GM23248 (cell line): ENCODE results near the gene ZNG1C. TPM values are rescaled to one million over a fixed set of nuclear protein-coding genes. Genes with fewer than 3 reads are reported as not detected.
"Not testable (repeated sequence)": the region's sequence is repeated elsewhere in the genome, so short reads cannot be mapped to it uniquely, and the experiment has no call there.

Experiments
- DNase-seq: peaks from one replicate; pipeline ENCODE4 v3.0.0-alpha.2; 2015
- H2AFZ ChIP-seq: fragments of 200-600 bp; sonication (generic); 2 replicates; pipeline ENCODE4 v1.6.1; 2016; ENCODE audit warnings: antibody characterized with exemption
- H3F3A ChIP-seq: fragments of 200-600 bp; sonication (generic); 2 replicates; pipeline ENCODE4 v1.6.1; 2016; ENCODE audit warnings: mild to moderate bottlenecking, antibody characterized with exemption, mixed run types; ENCODE audit not compliant: insufficient read depth
- H3K27ac ChIP-seq: fragments of 200-600 bp; sonication (generic); 2 replicates; pipeline ENCODE4 v1.5.1; 2016; ENCODE audit warnings: mild to moderate bottlenecking
- H3K27me3 ChIP-seq: fragments of 200-600 bp; sonication (generic); replicated peaks from 2 replicates; pipeline ENCODE4 v1.6.1; 2016; ENCODE audit warnings: mild to moderate bottlenecking; ENCODE audit not compliant: insufficient read depth
- H3K36me3 ChIP-seq: fragments of 200-600 bp; sonication (generic); 2 replicates; pipeline ENCODE4 v1.6.1; 2016; ENCODE audit warnings: low read depth, mild to moderate bottlenecking
- H3K4me1 ChIP-seq: fragments of 200-600 bp; sonication (generic); 2 replicates; pipeline ENCODE4 v1.6.1; 2016; ENCODE audit warnings: mild to moderate bottlenecking; ENCODE audit not compliant: insufficient read depth
- H3K4me2 ChIP-seq: fragments of 200-600 bp; sonication (generic); one replicate; pipeline ENCODE4 v1.6.1; 2016; ENCODE audit warnings: mild to moderate bottlenecking; ENCODE audit not compliant: unreplicated experiment
- H3K4me3 ChIP-seq: fragments of 200-600 bp; sonication (generic); 2 replicates; pipeline ENCODE4 v1.5.1; 2016; ENCODE audit warnings: mild to moderate bottlenecking
- H3K79me2 ChIP-seq: fragments of 200-600 bp; sonication (generic); 2 replicates; pipeline ENCODE4 v1.6.1; 2016; ENCODE audit warnings: mild to moderate bottlenecking; ENCODE audit not compliant: insufficient read depth
- H3K9ac ChIP-seq: fragments of 200-600 bp; sonication (generic); 2 replicates; pipeline ENCODE4 v1.6.1; 2016; ENCODE audit warnings: mild to moderate bottlenecking
- H3K9me2 ChIP-seq: fragments of 200-600 bp; sonication (generic); 2 replicates; pipeline ENCODE4 v1.6.1; 2016; ENCODE audit warnings: mixed run types, mild to moderate bottlenecking, moderate library complexity; ENCODE audit not compliant: insufficient read depth
- H3K9me3 ChIP-seq: fragments of 200-600 bp; sonication (generic); one replicate; pipeline ENCODE4 v1.6.1; 2017; ENCODE audit warnings: low read depth
- H4K20me1 ChIP-seq: fragments of 200-600 bp; sonication (generic); 2 replicates; pipeline ENCODE4 v1.6.0; 2016; ENCODE audit not compliant: insufficient read depth
- EZH2 ChIP-seq: fragments of 200-600 bp; sonication (generic); IDR thresholded peaks from 2 replicates; pipeline ENCODE4 v1.6.1; 2018; ENCODE audit warnings: antibody characterized with exemption, mild to moderate bottlenecking; ENCODE audit not compliant: insufficient read depth, poor library complexity, severe bottlenecking
- WGBS, 2 experiments: methylation state at CpG; one replicate each; pipeline ENCODE4 v1.1.6; 2015 to 2017; ENCODE audit warnings: low lambda C conversion rate in 2 of 2, low coverage in 1 of 2; ENCODE audit errors: missing lambda C conversion rate in 2 of 2; 5-methylcytosine and 5-hydroxymethylcytosine counted together
- in situ Hi-C: fragments of 300-500 bp; cut with MboI; formaldehyde crosslinking; loops from 2 replicates; pipeline ENCODE4 v1.15.0; 2020
- polyA plus RNA-seq: library from polyadenylated mRNA; unstranded; fragments of >200 nt; fragmentation: Nextera tagmentation; extraction: Ambion mirVana; gene quantifications from 2 replicates; pipeline ENCODE4 v1.2.1, GENCODE V29; 2016
- total RNA-seq: library from RNA; depleted of rRNA; stranded (reverse); fragments of >200 nt; shearing (Covaris generic); gene quantifications from 2 replicates; pipeline ENCODE4 v1.2.3, GENCODE V29; 2014

The ZNG1C gene
- total and polyA plus RNA-seq, 2 experiments from 2014 or later, result 12.8 to 22.7 TPM

- H3K79me2 ChIP-seq, H3K9me2 ChIP-seq, H3K4me2 ChIP-seq, H3K27me3 ChIP-seq, H3K4me3 ChIP-seq, H4K20me1 ChIP-seq, H3K4me1 ChIP-seq, H3K9ac ChIP-seq, H3K36me3 ChIP-seq, H2AFZ ChIP-seq, H3K9me3 ChIP-seq, in situ Hi-C loops, H3K27ac ChIP-seq, H3F3A ChIP-seq, DNase-seq: not testable (repeated sequence)
- WGBS, 2 experiments, result 23 to 31% methylated on average over 8 to 12 of the region's 21 CpGs
- peak; percentile 48 for TF ChIP-seq EZH2
Measured at GRCh38 chr9:68305680-68306285, 64.0 kb downstream of the ZNG1C start.

DNA sequence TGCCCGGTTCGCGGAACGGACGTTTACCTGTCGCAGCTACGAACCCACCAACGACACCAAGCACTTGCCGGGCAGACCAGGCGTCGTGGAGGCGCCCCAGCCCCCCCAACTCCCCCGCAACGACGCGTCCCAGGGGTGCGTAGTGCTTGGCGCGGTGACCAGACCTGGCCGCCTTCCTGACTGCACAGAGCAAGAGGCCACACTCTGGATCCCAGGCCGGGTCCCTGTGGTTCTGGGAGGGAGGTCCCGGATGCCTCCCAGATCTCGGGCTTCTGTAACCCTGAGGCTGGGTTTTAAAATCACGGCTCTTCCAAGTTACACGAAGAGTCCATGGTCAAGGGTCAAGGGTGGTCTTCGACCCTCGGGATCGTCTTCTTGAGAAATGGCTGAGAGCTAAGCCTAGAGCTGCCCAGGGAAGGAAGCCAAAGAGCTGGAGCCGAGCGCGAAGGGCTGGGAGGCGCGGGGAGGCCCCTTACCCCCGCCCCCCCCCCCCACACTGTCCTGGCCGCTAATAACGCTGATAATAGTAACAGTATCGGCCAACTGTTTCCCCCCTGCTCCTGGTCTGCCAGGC, 64.7 kb downstream of the ZNG1C start:
- H3K4me3 ChIP-seq, H2AFZ ChIP-seq, H3K9ac ChIP-seq, H3F3A ChIP-seq, H3K4me2 ChIP-seq, H3K79me2 ChIP-seq, H3K4me1 ChIP-seq, DNase-seq, in situ Hi-C loops, H3K27me3 ChIP-seq, H3K27ac ChIP-seq, H4K20me1 ChIP-seq, H3K9me2 ChIP-seq, H3K36me3 ChIP-seq, H3K9me3 ChIP-seq: not testable (repeated sequence)
- 12 to 24% methylated on average over 12 of the region's 37 CpGs for WGBS, 2 experiments

GRCh38 chr9:68307127-68307526, 65.3 kb downstream of the ZNG1C start:
- DNase-seq, H3K4me3 ChIP-seq, H3F3A ChIP-seq, H4K20me1 ChIP-seq, H3K9me3 ChIP-seq, H3K9me2 ChIP-seq, H3K27me3 ChIP-seq, H3K36me3 ChIP-seq, in situ Hi-C loops, H3K9ac ChIP-seq, H3K79me2 ChIP-seq, H3K4me1 ChIP-seq, H2AFZ ChIP-seq, H3K4me2 ChIP-seq, H3K27ac ChIP-seq: not testable (repeated sequence)
- 18 to 19% methylated on average over 19 to 21 of the region's 35 CpGs for WGBS, 2 experiments

DNA sequence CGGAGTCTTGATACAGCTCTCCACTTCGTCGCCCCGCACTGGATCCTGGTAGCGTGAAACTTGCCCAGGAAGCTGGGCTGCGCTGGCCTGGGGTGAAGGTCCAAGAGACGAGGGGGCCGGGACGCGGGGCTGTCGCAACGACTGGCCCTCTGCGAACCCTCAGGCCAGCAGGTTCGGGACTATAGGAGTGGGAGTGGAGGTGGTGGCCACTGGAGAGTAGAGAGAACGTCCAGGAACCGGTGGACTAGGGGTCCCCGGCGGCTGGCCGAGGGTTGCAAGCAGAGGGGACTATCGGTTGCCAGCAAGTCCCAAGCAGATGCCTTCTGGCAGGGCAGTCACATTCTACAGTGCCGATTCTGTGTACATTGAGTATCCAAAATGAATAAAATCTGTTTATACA, 65.9 kb downstream of the ZNG1C start:
- H3F3A ChIP-seq, in situ Hi-C loops, H3K4me1 ChIP-seq, H2AFZ ChIP-seq, H3K4me2 ChIP-seq, H3K27me3 ChIP-seq, H3K9me2 ChIP-seq, H3K9ac ChIP-seq, H3K27ac ChIP-seq, H3K36me3 ChIP-seq, H3K79me2 ChIP-seq, DNase-seq, H3K4me3 ChIP-seq, H3K9me3 ChIP-seq, H4K20me1 ChIP-seq: not testable (repeated sequence)
- 19 to 20% methylated on average over 16 to 20 of the region's 21 CpGs for WGBS, 2 experiments

DNA sequence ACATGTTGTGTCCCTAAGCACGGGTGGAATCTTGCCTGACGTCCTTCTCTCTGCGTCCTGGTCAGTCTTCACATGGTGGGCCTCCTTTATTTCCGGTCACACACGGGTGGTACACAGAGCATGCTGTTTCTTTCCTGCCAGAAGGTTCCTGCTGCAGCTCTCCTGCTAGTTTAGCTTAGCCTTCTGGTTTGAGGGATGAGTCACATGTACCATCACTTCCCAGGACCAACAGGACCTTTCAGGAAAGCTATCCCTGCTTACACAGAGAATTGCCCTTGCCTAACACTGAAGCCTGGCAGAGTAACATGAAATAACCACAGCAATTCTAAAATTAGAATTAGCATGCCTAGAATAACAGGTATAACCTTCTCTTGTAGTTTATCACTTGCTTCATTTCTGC, 69.4 kb downstream of the ZNG1C start:
- in situ Hi-C loops, H3K36me3 ChIP-seq, H3K4me3 ChIP-seq, H3K79me2 ChIP-seq, H3K27me3 ChIP-seq, DNase-seq, H2AFZ ChIP-seq, H3K9me2 ChIP-seq, H3K4me2 ChIP-seq, H3K9me3 ChIP-seq, H3K27ac ChIP-seq, H3F3A ChIP-seq, H3K9ac ChIP-seq, H4K20me1 ChIP-seq, H3K4me1 ChIP-seq: not testable (repeated sequence)
- WGBS, 2 experiments, result no CpG with 5 or more reads among the region's 5 CpGs

DNA sequence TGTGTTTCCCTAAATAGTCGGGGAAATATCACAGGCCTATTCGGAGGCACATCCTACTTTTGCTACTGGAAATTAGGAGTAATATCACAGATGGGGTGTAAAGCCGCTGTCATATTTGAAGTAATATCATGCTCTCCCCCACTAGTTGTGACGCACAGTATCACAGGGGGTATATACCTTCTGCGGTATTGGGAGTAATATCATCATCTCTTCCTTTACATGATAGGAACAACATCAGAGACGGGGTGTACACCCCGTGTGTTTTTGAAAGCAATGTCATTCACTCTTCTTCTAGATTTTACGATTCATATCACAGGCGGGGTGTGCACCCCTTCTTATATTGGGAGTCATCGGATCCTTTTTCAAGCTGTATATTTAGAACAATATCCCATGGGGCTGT, 76.4 kb downstream of the ZNG1C start:
- H3K79me2 ChIP-seq, H2AFZ ChIP-seq, H3K9me3 ChIP-seq, DNase-seq, H3K36me3 ChIP-seq, H3F3A ChIP-seq, H3K27me3 ChIP-seq, H3K4me2 ChIP-seq, H3K27ac ChIP-seq, H3K4me3 ChIP-seq, H3K9me2 ChIP-seq, H3K9ac ChIP-seq, in situ Hi-C loops, H3K4me1 ChIP-seq, H4K20me1 ChIP-seq: not testable (repeated sequence)
- WGBS, 2 experiments, result 58 to 62% methylated on average over 10 of the region's 10 CpGs

DNA sequence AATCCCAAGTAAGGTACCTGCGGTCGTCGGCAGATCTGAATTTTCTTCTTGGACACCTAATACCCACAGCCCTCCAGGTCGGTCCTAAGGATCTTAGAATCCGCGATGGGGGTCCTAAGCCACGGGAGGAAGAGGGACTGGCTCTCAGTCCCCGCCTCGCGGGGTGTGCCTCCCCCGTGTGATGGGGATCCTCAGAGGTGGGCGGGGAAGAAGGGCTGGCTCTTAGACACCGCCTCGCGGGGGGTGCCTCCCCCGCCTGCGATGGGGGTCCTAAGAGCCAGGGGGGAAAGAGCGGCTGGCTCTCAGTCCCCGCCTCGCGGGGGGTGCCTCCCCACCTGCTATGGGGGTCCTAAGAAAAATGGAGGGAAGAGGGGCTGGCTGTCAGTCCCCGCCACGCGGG, 82.0 kb downstream of the ZNG1C start:
- H3F3A ChIP-seq, H3K27me3 ChIP-seq, H3K4me3 ChIP-seq, H3K36me3 ChIP-seq, H3K9me3 ChIP-seq, H3K9me2 ChIP-seq, DNase-seq, in situ Hi-C loops, H3K79me2 ChIP-seq, H3K4me1 ChIP-seq, H4K20me1 ChIP-seq, H2AFZ ChIP-seq, H3K4me2 ChIP-seq, H3K9ac ChIP-seq, H3K27ac ChIP-seq: not testable (repeated sequence)
- 6% methylated on average over 10 of the region's 24 CpGs; no CpG with 5 or more reads in 1 of the 2 experiments for WGBS, 2 experiments
